Activated CD4-positive, alpha-beta T cell treated with anti-CD3 and anti-CD28 coated beads, Interleukin-2, amount 50 U/mL, for 4 hours (primary cell): ENCODE data around the gene NAALADL2.
"Not testable (repeated sequence)": the region's sequence is repeated elsewhere in the genome, so short reads cannot be mapped to it uniquely, and the experiment has no call there.

Experiments
- DNase-seq, 2 experiments: peaks; one replicate each; pipeline ENCODE4 v3.0.0-alpha.2; 2020

The NAALADL2 gene

DNA sequence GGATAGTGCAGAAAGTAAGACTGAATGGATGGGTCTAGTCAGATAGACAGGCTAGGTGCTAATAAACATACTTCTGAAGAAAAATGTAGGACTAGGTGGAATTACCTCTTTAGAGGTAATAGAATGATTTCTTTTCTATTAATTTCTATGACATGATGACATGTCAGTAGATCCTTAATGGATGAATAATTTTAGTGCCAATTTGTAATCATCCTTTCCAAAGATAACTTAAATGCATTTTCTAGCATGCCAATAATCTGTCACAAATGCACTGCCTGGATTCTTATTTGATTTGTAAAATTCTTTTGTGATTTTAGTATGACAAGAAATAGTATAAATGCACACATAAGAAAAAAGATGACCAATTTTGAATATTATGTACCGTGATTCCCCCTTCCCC is 356.7 kb downstream of the NAALADL2 start:
- DNase-seq = no peak

GRCh38 chr3:175222356-175222755 is 363.2 kb downstream of the NAALADL2 start:
- DNase-seq = no peak

DNA sequence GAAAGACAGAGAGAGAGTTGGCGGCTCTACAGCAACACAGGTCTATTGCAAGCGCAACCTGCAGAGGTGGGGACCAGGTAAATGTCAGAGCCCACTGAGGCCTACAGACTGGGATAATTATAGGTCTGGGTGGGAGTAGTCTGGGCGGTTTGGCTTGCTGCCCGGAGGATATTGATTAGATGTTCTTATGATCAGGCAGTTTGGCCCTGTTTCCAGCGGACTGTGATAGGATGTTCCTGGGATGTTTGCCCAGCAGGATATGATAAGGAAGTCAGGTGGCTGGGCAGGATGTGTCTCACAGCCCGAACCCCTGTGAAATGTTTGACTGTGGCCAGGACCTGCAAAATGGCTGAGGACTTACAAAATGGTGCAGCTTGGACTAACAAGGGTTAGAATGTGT is 364.9 kb downstream of the NAALADL2 start:
- DNase-seq = no peak

GRCh38 chr3:175226444-175226843 is 367.3 kb downstream of the NAALADL2 start:
- DNase-seq = no peak

- DNase-seq = no peak
These were observed 368.0 kb downstream of the NAALADL2 start for GRCh38 chr3:175227126-175227525.

DNA sequence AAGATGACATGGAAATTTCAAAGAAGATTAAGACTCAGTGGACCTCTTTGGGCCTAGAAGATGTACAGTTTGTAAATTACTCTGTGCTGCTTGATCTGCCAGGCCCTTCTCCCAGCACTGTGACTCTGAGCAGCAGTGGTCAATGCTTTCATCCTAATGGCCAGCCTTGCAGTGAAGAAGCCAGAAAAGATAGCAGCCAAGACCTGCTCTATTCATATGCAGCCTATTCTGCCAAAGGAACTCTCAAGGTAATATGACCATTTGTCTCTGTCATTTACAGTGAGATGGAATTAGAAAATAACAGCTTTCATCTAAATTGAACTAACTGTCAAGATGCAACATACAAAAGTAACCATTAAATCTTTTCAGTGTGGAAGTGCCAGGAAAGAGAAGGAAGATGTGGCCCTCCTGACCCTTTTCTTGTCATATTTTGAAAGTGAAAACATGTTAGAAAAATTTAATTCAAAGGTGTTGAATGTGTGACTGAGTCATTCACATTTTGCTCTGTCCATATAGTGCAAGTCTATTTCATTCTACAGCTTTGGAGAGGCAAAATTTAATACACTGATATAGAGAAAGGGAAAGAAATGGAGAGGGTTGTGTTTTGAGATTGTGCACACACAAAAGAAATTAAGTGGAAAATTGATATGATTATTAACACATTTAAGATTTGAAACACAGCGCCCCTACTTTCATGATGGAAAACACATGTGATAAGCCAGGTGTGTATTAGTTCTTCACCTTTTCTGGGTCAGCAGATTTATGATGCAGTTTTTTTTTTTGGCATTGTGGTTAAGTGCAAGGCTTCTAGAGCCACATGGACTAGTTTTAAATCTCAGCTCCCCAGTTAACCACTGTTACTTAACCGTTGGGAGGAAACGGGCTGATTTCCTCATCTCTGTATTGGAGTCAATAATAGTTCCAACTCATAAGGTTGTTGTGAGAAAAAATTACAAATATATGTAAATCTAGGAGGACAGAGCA is 375.1 kb downstream of the NAALADL2 start:
- no peak for DNase-seq

DNA sequence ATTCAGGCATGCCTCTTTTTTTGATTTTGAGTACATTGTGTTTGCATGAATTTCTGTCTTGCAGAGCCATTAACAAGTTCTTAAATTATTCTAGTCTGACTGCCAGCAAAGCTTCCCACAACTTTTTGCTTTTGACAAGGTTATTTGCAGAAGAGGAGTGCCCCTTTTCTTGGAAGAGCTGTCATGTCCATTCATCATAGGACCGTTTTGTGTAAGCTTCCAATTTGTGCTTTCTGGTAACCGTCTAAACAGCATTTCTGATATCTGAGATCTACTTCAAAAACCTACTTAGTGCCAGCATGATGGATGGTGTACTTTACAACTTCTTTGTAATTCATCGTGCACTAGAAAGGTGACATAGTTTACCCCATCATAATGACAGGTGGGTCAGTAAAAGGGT is 379.7 kb downstream of the NAALADL2 start:
- DNase-seq = no peak

- no peak for DNase-seq
These were observed 381.8 kb downstream of the NAALADL2 start for GRCh38 chr3:175240921-175241320.

- DNase-seq = no peak
These were observed 383.1 kb downstream of the NAALADL2 start for GRCh38 chr3:175242243-175242642.

GRCh38 chr3:175246234-175246633 is 387.1 kb downstream of the NAALADL2 start:
- DNase-seq = no peak

DNA sequence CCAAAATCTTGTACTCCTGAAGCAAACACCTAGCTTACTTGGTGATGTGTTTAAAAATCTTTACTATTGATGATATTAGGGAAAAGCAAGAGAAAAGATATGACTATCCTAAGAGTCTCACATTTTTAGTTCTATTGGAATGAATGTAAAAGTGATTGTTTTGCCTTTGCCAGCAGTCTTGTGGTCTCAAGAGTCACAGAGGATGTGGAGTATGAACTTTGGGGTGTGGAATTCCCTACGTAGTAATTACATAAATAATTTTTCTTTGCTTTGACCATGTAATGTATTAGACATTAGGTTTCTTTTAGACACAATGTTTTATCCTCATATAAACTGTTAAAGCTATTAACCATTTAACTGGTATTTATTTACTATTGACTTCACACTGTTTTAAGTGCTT is 387.6 kb downstream of the NAALADL2 start:
- no peak for DNase-seq

DNA sequence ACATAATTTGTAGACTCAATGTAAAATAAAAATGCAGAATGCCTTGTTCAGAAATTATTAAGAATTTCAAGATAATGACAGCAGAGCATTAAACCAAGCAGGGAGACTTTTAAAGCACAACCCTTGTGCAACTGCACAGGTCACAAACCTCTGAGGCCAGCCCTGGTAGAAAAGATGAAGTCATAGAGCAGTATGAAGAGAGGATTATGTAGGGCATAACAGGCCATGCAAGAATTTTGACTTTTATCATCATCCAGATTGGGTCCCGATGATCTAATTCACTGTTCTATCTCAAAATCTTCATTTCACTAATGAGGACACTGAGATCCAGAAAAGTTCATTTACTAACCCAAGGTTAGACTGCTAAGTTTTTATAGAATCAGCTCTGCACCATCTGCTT is 388.5 kb downstream of the NAALADL2 start:
- DNase-seq = no peak

GRCh38 chr3:175248832-175249231 is 389.7 kb downstream of the NAALADL2 start:
- DNase-seq = no peak

DNA sequence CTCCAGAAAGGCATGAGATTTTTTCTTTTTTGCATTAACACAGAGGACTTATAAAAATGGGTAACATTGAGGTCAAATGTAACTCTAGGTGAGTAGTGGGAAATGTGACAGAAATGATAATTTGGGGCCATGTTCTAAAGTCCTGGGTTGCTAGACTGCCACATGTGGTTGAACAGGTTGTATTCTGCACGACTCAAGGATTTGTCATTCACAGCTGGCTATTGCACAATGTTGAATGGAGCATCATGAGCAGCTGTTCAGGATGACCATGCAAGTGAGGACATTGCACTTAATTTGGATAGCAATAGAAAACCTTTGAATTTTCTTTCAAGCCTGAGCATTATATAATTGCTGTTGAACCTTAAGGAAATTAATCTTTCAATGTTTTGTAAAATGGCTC is 396.6 kb downstream of the NAALADL2 start:
- no peak for DNase-seq

GRCh38 chr3:175257123-175257522 is 398.0 kb downstream of the NAALADL2 start:
- no peak for DNase-seq

DNA sequence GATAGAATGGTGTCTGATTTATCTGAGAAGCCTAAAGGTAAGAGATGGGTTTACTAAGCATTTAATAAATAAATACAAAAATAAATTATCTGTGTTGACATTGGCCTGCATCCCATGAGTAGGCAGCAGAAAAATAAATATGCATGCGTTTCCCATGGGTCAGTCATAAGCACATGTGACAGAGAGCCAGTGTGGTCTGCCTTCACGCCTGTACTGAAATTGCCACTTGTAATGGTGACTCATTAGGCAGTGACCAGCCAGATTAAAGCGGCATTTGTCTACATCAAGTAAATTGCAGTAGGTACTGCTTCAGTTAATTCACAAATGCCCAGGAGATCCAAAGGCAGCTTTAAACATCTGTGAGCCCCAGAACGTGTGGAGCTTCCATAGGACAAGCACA is 399.6 kb downstream of the NAALADL2 start:
- DNase-seq = no peak

- DNase-seq = no peak
These were observed 401.1 kb downstream of the NAALADL2 start for GRCh38 chr3:175260145-175260794.

DNA sequence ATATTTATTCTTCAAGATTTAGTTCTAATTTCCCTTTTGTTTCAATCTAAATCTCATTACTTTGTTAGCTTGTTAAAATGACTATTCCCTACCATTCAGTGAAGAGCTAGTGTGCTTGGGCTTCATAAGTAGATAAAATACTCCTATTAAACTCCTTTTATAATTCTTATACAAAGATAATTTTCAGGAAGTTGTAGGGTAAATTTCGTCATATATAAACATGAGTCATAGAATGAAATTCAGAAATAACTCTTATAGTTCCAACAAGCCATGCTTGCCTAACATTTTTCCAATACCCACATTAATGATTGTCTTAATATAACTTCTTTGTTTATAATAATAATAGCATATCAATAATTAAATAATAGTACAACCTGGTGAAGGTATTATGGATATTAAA is 407.3 kb downstream of the NAALADL2 start:
- no peak for DNase-seq

DNA sequence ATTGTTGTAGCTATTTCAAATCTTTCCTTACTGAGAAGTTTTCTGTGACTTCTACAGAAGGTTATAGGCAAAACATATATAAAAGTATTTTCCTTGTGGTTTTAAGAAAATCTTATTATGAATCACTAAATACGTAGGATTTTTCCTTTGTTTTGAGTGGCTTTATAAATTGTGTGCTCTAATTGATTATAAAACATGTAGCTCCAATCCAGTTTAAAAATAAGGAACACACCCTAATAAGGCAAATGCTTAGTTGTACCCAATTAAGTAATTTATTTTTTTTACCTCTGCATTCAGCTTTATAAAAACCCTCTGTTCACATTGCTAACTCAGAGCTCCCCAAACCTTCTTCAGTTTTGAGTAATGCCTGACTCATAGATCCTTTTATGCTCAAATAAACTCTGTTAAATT is 408.0 kb downstream of the NAALADL2 start:
- DNase-seq = no peak

DNA sequence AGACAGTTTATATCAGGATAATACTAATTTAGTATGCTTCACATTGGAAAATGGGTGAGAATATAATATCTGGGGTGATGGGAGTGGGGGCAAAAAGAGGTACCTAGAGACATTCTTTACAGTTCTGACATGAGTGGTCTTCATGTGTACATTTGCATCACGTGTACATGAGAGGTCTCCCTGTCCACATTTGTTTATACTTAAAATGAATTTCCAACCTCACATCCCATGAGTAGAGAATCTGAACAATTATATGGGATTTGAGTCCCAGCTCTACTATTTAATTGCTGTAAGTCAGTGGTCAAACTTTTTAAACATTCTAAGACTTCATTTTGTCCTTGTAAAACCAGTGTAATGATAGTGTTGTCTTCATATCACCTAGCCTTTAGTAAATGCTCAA is 408.4 kb downstream of the NAALADL2 start:
- DNase-seq = no peak

DNA sequence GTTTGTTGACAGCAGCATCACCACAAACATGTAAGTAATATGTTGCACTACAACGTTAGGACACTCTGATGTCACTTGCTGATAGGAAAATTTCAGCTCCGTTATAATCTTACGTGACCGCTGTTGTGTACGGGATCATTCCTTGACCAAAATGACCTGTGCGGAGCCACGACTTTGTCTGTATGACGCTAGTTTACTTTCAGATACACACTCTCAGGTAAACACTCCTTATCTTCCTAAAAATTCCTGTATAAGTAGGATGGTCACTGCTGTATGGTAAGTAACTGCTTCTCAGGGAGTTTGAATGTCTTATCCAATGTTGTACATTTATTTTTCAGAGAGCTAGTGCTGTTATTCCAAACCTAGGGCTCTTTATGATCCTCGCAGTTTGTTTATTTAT is 410.3 kb downstream of the NAALADL2 start:
- no peak for DNase-seq

- no peak for DNase-seq
These were observed 411.2 kb downstream of the NAALADL2 start for GRCh38 chr3:175270198-175270837.

DNA sequence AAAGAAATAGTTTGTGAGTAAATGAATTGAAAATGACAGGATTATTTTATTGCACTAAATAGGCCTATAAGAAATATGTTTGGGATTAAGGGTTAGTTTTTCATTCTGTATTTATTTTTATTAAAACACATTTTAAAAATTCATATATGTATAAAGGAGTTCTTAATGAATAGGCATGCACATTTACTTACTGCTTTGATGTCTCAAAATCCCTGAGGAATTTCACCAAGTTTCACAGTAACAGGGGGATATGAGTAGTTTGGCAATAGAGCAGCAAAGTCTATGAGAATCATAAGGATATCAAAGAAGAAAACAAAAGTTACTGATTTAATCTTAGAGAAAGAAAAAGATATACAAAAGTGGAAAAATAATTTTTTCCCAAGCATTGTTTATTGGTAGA is 411.7 kb downstream of the NAALADL2 start:
- DNase-seq = no peak

GRCh38 chr3:175271465-175271864 is 412.3 kb downstream of the NAALADL2 start:
- not testable (repeated sequence) for DNase-seq
